OCI-LY1 (cell line): Measurements from ENCODE around the gene RXYLT1.
"Not testable (repeated sequence)": the region's sequence is repeated elsewhere in the genome, so short reads cannot be mapped to it uniquely, and the experiment has no call there.

Experiments
- CTCF ChIP-seq: fragments of 200-600 bp; sonication (generic), shearing (Covaris generic); IDR thresholded peaks from 2 replicates; pipeline ENCODE4 v1.5.1; 2017; ENCODE audit warnings: mild to moderate bottlenecking, antibody characterized with exemption, low read length, moderate library complexity, mixed read lengths
- EZH2 ChIP-seq: fragments of 200-600 bp; sonication (generic), shearing (Covaris generic); IDR thresholded peaks from 2 replicates; pipeline ENCODE4 v1.8.0; 2017; ENCODE audit warnings: borderline replicate concordance, mixed run types, mild to moderate bottlenecking, antibody characterized with exemption, low read length, moderate library complexity, mixed read lengths

DNA sequence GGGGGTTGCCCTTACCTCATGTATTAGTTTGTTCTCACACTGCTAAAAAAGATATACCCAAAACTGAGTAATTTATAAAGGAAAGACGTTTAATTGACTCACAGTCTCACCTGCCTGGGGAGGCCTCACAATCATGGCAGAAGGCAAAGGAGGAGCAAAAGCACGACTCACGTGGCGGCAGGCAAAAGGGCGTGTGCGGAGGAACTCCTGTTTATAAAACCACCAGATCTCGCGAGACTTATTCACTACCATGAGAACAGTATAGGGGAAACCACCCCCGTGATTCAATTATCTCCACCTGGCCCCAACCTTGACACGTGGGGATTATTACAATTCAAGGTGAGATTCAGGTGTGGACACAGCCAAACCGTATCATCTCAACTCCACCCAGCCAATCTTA is 33.2 kb upstream of the RXYLT1 start:
- TF ChIP-seq CTCF, EZH2: not testable (repeated sequence)
